Measurements from ENCODE around the gene ITGB7. TPM values are rescaled to one million over a fixed set of nuclear protein-coding genes. Genes with fewer than 3 reads are reported as not detected.

The ITGB7 gene
- total and polyA plus RNA-seq, 4 donors = 1.4 to 5.8 (median 4.0) TPM

GRCh38 chr12:53244337-53244736 is 37.3 kb upstream of the ITGB7 start:
- Histone ChIP-seq H3K9me3 (ENCODE audit: control insufficient read depth, low read length) (no peaks in the 10 kb centered on the region), H3K27ac (ENCODE audit: low read depth in 1 of 2, low read length in 2 of 2) (no peak overlapping the region), H3K36me3 (ENCODE audit: control insufficient read depth in 1 of 2, insufficient read depth in 2 of 2, low read length in 1 of 2) (no peaks in the 10 kb centered on the region), H3K4me1 (ENCODE audit: control insufficient read depth in 1 of 2, insufficient read depth in 2 of 2, low read length in 2 of 2) (no peaks in the 10 kb centered on the region), H3K27me3 (ENCODE audit: control insufficient read depth in 1 of 2, insufficient read depth in 2 of 2, low read length in 1 of 2) (no peaks in the 10 kb centered on the region), H3K4me3 (ENCODE audit: low read length in 2 of 2) (no peak overlapping the region)
- intact Hi-C loops (cut with DNase I) = no loop called here
- DNase-seq (no peak), ATAC-seq (ENCODE audit: low FRiP score) (no peak)
- 46 to 50% methylated on average over 1 of the region's 1 CpG for WGBS, 2 donors

- no peak for ATAC-seq (ENCODE audit: low FRiP score)
- intact Hi-C loops (cut with DNase I) = no loop called here
- no peak for DNase-seq
- H3K4me3 ChIP-seq (ENCODE audit: low read length in 2 of 2) = no peak overlapping the region
- 69 to 76% methylated on average over 8 to 11 of the region's 11 CpGs for WGBS, 2 donors
- H3K36me3 ChIP-seq (ENCODE audit: control insufficient read depth in 1 of 2, insufficient read depth in 2 of 2, low read length in 1 of 2) = no peaks in the 10 kb centered on the region
- no peaks in the 10 kb centered on the region for H3K27me3 ChIP-seq (ENCODE audit: control insufficient read depth in 1 of 2, insufficient read depth in 2 of 2, low read length in 1 of 2)
- H3K9me3 ChIP-seq (ENCODE audit: control insufficient read depth, low read length) = no peaks in the 10 kb centered on the region
- H3K4me1 ChIP-seq (ENCODE audit: control insufficient read depth in 1 of 2, insufficient read depth in 2 of 2, low read length in 2 of 2) = no peaks in the 10 kb centered on the region
- H3K27ac ChIP-seq (ENCODE audit: low read depth in 1 of 2, low read length in 2 of 2) = no peak overlapping the region
Observed at GRCh38 chr12:53241623-53242412, 34.8 kb upstream of the ITGB7 start.

GRCh38 chr12:53239643-53240258 is 32.7 kb upstream of the ITGB7 start:
- intact Hi-C loops (cut with DNase I) = no loop called here
- no peaks in the 10 kb centered on the region for H3K9me3 ChIP-seq (ENCODE audit: control insufficient read depth, low read length)
- H3K4me3 ChIP-seq (ENCODE audit: low read length in 2 of 2) = no peak overlapping the region
- DNase-seq (no peak), ATAC-seq (ENCODE audit: low FRiP score) (no peak)
- no peaks in the 10 kb centered on the region for H3K4me1 ChIP-seq (ENCODE audit: control insufficient read depth in 1 of 2, insufficient read depth in 2 of 2, low read length in 2 of 2)
- H3K27ac ChIP-seq (ENCODE audit: low read depth in 1 of 2, low read length in 2 of 2) = no peak overlapping the region
- no peaks in the 10 kb centered on the region for H3K36me3 ChIP-seq (ENCODE audit: control insufficient read depth in 1 of 2, insufficient read depth in 2 of 2, low read length in 1 of 2)
- H3K27me3 ChIP-seq (ENCODE audit: control insufficient read depth in 1 of 2, insufficient read depth in 2 of 2, low read length in 1 of 2) = no peaks in the 10 kb centered on the region
- 90% methylated on average over 10 of the region's 10 CpGs for WGBS, 2 donors

- Histone ChIP-seq H3K27ac (ENCODE audit: low read depth in 1 of 2, low read length in 2 of 2) (no peak overlapping the region), H3K36me3 (ENCODE audit: control insufficient read depth in 1 of 2, insufficient read depth in 2 of 2, low read length in 1 of 2) (no peaks in the 10 kb centered on the region), H3K9me3 (ENCODE audit: control insufficient read depth, low read length) (no peaks in the 10 kb centered on the region), H3K4me1 (ENCODE audit: control insufficient read depth in 1 of 2, insufficient read depth in 2 of 2, low read length in 2 of 2) (peaks cover 0 to 6% of the 10 kb centered on the region in 2 donors), H3K27me3 (ENCODE audit: control insufficient read depth in 1 of 2, insufficient read depth in 2 of 2, low read length in 1 of 2) (no peaks in the 10 kb centered on the region), H3K4me3 (ENCODE audit: low read length in 2 of 2) (no peak overlapping the region)
- ATAC-seq (ENCODE audit: low FRiP score) (no peak), DNase-seq (peak in 1 of 2 donors; percentile 32)
- intact Hi-C loops (cut with DNase I) = no loop called here
- 91 to 93% methylated on average over 1 of the region's 1 CpG for WGBS, 2 donors
Observed at GRCh38 chr12:53236443-53237111, 29.5 kb upstream of the ITGB7 start.

- Histone ChIP-seq H3K9me3 (ENCODE audit: control insufficient read depth, low read length) (no peaks in the 10 kb centered on the region), H3K27me3 (ENCODE audit: control insufficient read depth in 1 of 2, insufficient read depth in 2 of 2, low read length in 1 of 2) (no peaks in the 10 kb centered on the region), H3K4me1 (ENCODE audit: control insufficient read depth in 1 of 2, insufficient read depth in 2 of 2, low read length in 2 of 2) (peaks cover 0 to 6% of the 10 kb centered on the region in 2 donors), H3K27ac (ENCODE audit: low read depth in 1 of 2, low read length in 2 of 2) (no peak overlapping the region), H3K36me3 (ENCODE audit: control insufficient read depth in 1 of 2, insufficient read depth in 2 of 2, low read length in 1 of 2) (no peaks in the 10 kb centered on the region), H3K4me3 (ENCODE audit: low read length in 2 of 2) (no peak overlapping the region)
- peak in 1 of 2 donors; percentile 44 for DNase-seq
- intact Hi-C loops (cut with DNase I) = no loop called here
- ATAC-seq (ENCODE audit: low FRiP score) = no peak
- 87 to 89% methylated on average over 9 of the region's 9 CpGs for WGBS, 2 donors
Observed at GRCh38 chr12:53235742-53236442, 28.8 kb upstream of the ITGB7 start.

GRCh38 chr12:53235164-53235563 is 28.1 kb upstream of the ITGB7 start:
- no peak overlapping the region for H3K27ac ChIP-seq (ENCODE audit: low read depth in 1 of 2, low read length in 2 of 2)

GRCh38 chr12:53234271-53234914 is 27.3 kb upstream of the ITGB7 start:
- Histone ChIP-seq H3K36me3 (ENCODE audit: control insufficient read depth in 1 of 2, insufficient read depth in 2 of 2, low read length in 1 of 2) (no peaks in the 10 kb centered on the region), H3K4me1 (ENCODE audit: control insufficient read depth in 1 of 2, insufficient read depth in 2 of 2, low read length in 2 of 2) (peaks cover 0 to 6% of the 10 kb centered on the region in 2 donors), H3K9me3 (ENCODE audit: control insufficient read depth, low read length) (no peaks in the 10 kb centered on the region), H3K27ac (ENCODE audit: low read depth in 1 of 2, low read length in 2 of 2) (peak overlapping the region in 1 of 2 donors; percentile 45), H3K27me3 (ENCODE audit: control insufficient read depth in 1 of 2, insufficient read depth in 2 of 2, low read length in 1 of 2) (no peaks in the 10 kb centered on the region), H3K4me3 (ENCODE audit: low read length in 2 of 2) (no peak overlapping the region)
- intact Hi-C loops (cut with DNase I) = no loop called here
- no peak for ATAC-seq (ENCODE audit: low FRiP score)
- 0% methylated on average over 10 to 12 of the region's 12 CpGs for WGBS, 2 donors
- DNase-seq = peak in 1 of 2 donors; percentile 87

More at GRCh38 chr12:53235164-53235563, 28.1 kb upstream of the ITGB7 start:
- 18 to 19% methylated on average over 3 of the region's 3 CpGs for WGBS, 2 donors
- Histone ChIP-seq H3K9me3 (ENCODE audit: control insufficient read depth, low read length) (no peaks in the 10 kb centered on the region), H3K4me1 (ENCODE audit: control insufficient read depth in 1 of 2, insufficient read depth in 2 of 2, low read length in 2 of 2) (peaks cover 0 to 6% of the 10 kb centered on the region in 2 donors), H3K36me3 (ENCODE audit: control insufficient read depth in 1 of 2, insufficient read depth in 2 of 2, low read length in 1 of 2) (no peaks in the 10 kb centered on the region), H3K27me3 (ENCODE audit: control insufficient read depth in 1 of 2, insufficient read depth in 2 of 2, low read length in 1 of 2) (no peaks in the 10 kb centered on the region), H3K4me3 (ENCODE audit: low read length in 2 of 2) (no peak overlapping the region)
- intact Hi-C loops (cut with DNase I) = no loop called here
- ATAC-seq (ENCODE audit: low FRiP score) = no peak
- peak in 1 of 2 donors; percentile 66 for DNase-seq

- 18 to 21% methylated on average over 7 of the region's 7 CpGs for WGBS, 2 donors
- peak in 1 of 2 donors; percentile 55 for DNase-seq
- ATAC-seq (ENCODE audit: low FRiP score) = no peak
- H3K4me3 ChIP-seq (ENCODE audit: low read length in 2 of 2) = no peak overlapping the region
- no peaks in the 10 kb centered on the region for H3K9me3 ChIP-seq (ENCODE audit: control insufficient read depth, low read length)
- no peaks in the 10 kb centered on the region for H3K27me3 ChIP-seq (ENCODE audit: control insufficient read depth in 1 of 2, insufficient read depth in 2 of 2, low read length in 1 of 2)
- intact Hi-C loops (cut with DNase I) = loop anchor here in 1 of 2 donors (2.0 kb wide), 1 partner anchor 17 kb away; no protein-coding TSS in a partner anchor
- H3K4me1 ChIP-seq (ENCODE audit: control insufficient read depth in 1 of 2, insufficient read depth in 2 of 2, low read length in 2 of 2) = peaks cover 0 to 6% of the 10 kb centered on the region in 2 donors
- peak overlapping the region in 1 of 2 donors; percentile 91 for H3K27ac ChIP-seq (ENCODE audit: low read depth in 1 of 2, low read length in 2 of 2)
- H3K36me3 ChIP-seq (ENCODE audit: control insufficient read depth in 1 of 2, insufficient read depth in 2 of 2, low read length in 1 of 2) = no peaks in the 10 kb centered on the region
Observed at GRCh38 chr12:53233671-53234121, 26.6 kb upstream of the ITGB7 start.
